ENCODE results near the gene APPL2.

DNA sequence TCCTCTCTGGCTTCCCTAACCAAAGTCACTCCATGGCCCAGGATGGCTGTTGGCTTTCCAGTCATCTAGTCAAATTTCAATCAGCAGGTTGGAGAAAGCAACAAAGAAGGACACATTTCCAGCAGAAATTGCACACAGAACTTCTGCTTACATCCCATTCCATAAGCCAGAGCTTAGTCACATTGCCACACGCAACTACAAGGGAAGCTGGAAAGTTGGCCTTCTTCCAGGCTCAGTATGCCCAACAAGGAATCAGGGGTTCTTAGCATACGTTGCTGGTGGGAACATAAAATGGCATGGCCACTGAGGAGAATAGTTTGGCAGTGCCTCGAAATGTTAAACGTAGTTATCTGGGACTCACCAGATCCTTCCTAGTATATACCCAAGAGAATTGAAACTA is 9.3 kb upstream of the APPL2 start:
- TF ChIP-seq, protein P1, sequence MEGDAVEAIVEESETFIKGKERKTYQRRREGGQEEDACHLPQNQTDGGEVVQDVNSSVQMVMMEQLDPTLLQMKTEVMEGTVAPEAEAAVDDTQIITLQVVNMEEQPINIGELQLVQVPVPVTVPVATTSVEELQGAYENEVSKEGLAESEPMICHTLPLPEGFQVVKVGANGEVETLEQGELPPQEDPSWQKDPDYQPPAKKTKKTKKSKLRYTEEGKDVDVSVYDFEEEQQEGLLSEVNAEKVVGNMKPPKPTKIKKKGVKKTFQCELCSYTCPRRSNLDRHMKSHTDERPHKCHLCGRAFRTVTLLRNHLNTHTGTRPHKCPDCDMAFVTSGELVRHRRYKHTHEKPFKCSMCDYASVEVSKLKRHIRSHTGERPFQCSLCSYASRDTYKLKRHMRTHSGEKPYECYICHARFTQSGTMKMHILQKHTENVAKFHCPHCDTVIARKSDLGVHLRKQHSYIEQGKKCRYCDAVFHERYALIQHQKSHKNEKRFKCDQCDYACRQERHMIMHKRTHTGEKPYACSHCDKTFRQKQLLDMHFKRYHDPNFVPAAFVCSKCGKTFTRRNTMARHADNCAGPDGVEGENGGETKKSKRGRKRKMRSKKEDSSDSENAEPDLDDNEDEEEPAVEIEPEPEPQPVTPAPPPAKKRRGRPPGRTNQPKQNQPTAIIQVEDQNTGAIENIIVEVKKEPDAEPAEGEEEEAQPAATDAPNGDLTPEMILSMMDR (IDR thresholded peaks at IDR 0.05; ENCODE audit: poor library complexity, severe bottlenecking) = no peak
- TF ChIP-seq, protein P2, sequence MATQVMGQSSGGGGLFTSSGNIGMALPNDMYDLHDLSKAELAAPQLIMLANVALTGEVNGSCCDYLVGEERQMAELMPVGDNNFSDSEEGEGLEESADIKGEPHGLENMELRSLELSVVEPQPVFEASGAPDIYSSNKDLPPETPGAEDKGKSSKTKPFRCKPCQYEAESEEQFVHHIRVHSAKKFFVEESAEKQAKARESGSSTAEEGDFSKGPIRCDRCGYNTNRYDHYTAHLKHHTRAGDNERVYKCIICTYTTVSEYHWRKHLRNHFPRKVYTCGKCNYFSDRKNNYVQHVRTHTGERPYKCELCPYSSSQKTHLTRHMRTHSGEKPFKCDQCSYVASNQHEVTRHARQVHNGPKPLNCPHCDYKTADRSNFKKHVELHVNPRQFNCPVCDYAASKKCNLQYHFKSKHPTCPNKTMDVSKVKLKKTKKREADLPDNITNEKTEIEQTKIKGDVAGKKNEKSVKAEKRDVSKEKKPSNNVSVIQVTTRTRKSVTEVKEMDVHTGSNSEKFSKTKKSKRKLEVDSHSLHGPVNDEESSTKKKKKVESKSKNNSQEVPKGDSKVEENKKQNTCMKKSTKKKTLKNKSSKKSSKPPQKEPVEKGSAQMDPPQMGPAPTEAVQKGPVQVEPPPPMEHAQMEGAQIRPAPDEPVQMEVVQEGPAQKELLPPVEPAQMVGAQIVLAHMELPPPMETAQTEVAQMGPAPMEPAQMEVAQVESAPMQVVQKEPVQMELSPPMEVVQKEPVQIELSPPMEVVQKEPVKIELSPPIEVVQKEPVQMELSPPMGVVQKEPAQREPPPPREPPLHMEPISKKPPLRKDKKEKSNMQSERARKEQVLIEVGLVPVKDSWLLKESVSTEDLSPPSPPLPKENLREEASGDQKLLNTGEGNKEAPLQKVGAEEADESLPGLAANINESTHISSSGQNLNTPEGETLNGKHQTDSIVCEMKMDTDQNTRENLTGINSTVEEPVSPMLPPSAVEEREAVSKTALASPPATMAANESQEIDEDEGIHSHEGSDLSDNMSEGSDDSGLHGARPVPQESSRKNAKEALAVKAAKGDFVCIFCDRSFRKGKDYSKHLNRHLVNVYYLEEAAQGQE (IDR thresholded peaks at IDR 0.05; ENCODE audit: borderline replicate concordance) = no peak
- TF ChIP-seq POLR2AphosphoS5 (IDR thresholded peaks at IDR 0.05) (no peak), RAD21 (conservative IDR thresholded peaks at IDR 0.05) (no peak), EZH2 (IDR thresholded peaks at IDR 0.05; ENCODE audit: borderline replicate concordance, insufficient read depth, low read length, poor library complexity, severe bottlenecking) (no peak)
